Left lung (tissue), 10 donors: ENCODE results near the gene DMXL2. TPM values are rescaled to one million over a fixed set of nuclear protein-coding genes. Genes with fewer than 3 reads are reported as not detected.

Experiments
- ATAC-seq: fragments of 200-7000 bp; cut with Tn5 transposase; one replicate; pipeline ENCODE4 v1.9.1; 2020; ENCODE audit warnings: moderate library complexity
- DNase-seq, 4 donors: peaks; one replicate each; pipeline ENCODE4 v3.0.0-alpha.2; 2013 to 2020
- H3K27ac ChIP-seq, 2 donors: fragments of 200-600 bp; sonication (generic) in 1 of 2; one replicate each; pipeline versions ENCODE4 v1.5.0 to v1.8.0; 2020 to 2021
- H3K27me3 ChIP-seq, 2 donors: fragments of 200-600 bp; sonication (generic) in 1 of 2; one replicate each; pipeline versions ENCODE4 v1.5.0 to v1.8.0; 2020 to 2021
- H3K36me3 ChIP-seq, 2 donors: fragments of 200-600 bp; sonication (generic) in 1 of 2; one replicate each; pipeline versions ENCODE4 v1.5.0 to v1.8.0; 2020 to 2021
- H3K4me1 ChIP-seq, 2 donors: fragments of 200-600 bp; one replicate each; pipeline ENCODE4 v1.8.0; 2021
- H3K4me3 ChIP-seq, 2 donors: fragments of 200-600 bp; sonication (generic) in 1 of 2; one replicate each; pipeline versions ENCODE4 v1.5.0 to v1.8.0; 2020 to 2021; ENCODE audit warnings: mild to moderate bottlenecking in 1 of 2
- H3K9me3 ChIP-seq, 2 donors: fragments of 200-600 bp; sonication (generic) in 1 of 2; one replicate each; pipeline versions ENCODE4 v1.5.0 to v1.8.0; 2020 to 2021
- CTCF ChIP-seq, 2 donors: fragments of 200-600 bp; sonication (generic) in 1 of 2; IDR thresholded peaks; one replicate each; pipeline versions ENCODE4 v1.5.0 to v1.8.0; 2021; ENCODE audit warnings: antibody characterized with exemption in 2 of 2
- intact Hi-C, 2 donors: fragments of 100-400 bp; cut with DNase I; formaldehyde crosslinking; loops; one replicate each; pipeline versions ENCODE4 v1.11.2 to v1.14.2; 2022
- polyA plus RNA-seq, 6 donors: library from polyadenylated mRNA; unstranded; fragments of 120-200 nt; gene quantifications; one replicate each; pipeline ENCODE4 v1.2.1, GENCODE V29; 2013; ENCODE audit not compliant: insufficient read length in 6 of 6
- total RNA-seq, 2 donors: library from RNA; stranded (reverse); fragmentation: NEBNext Ultra II Directional; extraction: Animal tissue kit (Norgen Biotek cat#: 25700); gene quantifications; one replicate each; pipeline ENCODE4 v1.2.1, GENCODE V29; 2021
- donor health status: DM: no; HTN: yes; CAD: no.
- donor health status: DM: no; HTN: no; CAD: no.

DMXL2 gene
- total and polyA plus RNA-seq, 8 donors: 38.7 to 96.5 (median 79.2) TPM

GRCh38 chr15:51558876-51559275, 63.7 kb downstream of the DMXL2 start:
- intact Hi-C loops: no loop called here
- Histone ChIP-seq H3K9me3 (no peaks in the 10 kb centered on the region), H3K27ac (peak overlapping the region in 1 of 2 donors; percentile 66), H3K27me3 (no peaks in the 10 kb centered on the region), H3K4me3 (no peak overlapping the region), H3K36me3 (peaks cover 0 to 17% of the 10 kb centered on the region in 2 donors), H3K4me1 (peaks cover 0 to 24% of the 10 kb centered on the region in 2 donors)
- TF ChIP-seq CTCF (IDR thresholded peaks at IDR 0.05): no peak
- no peak for DNase-seq
- no peak for ATAC-seq

GRCh38 chr15:51558411-51558810, 64.2 kb downstream of the DMXL2 start:
- H3K4me1 ChIP-seq: peaks cover 0 to 24% of the 10 kb centered on the region in 2 donors
- H3K9me3 ChIP-seq: no peaks in the 10 kb centered on the region
- no peak for TF ChIP-seq CTCF (IDR thresholded peaks at IDR 0.05)
- H3K4me3 ChIP-seq: no peak overlapping the region
- peak overlapping the region in 1 of 2 donors; percentile 66 for H3K27ac ChIP-seq
- H3K27me3 ChIP-seq: no peaks in the 10 kb centered on the region
- intact Hi-C loops: no loop called here
- no peak for DNase-seq
- peaks cover 0 to 17% of the 10 kb centered on the region in 2 donors for H3K36me3 ChIP-seq
- ATAC-seq: no peak

GRCh38 chr15:51550841-51551240, 71.7 kb downstream of the DMXL2 start:
- Histone ChIP-seq H3K27ac (no peak overlapping the region), H3K27me3 (no peaks in the 10 kb centered on the region), H3K36me3 (peaks cover 0 to 9% of the 10 kb centered on the region in 2 donors), H3K9me3 (no peaks in the 10 kb centered on the region), H3K4me1 (no peaks in the 10 kb centered on the region), H3K4me3 (no peak overlapping the region)
- no peak for ATAC-seq
- no peak for TF ChIP-seq CTCF (IDR thresholded peaks at IDR 0.05)
- no peak for DNase-seq
- intact Hi-C loops: no loop called here

- Histone ChIP-seq H3K27me3 (no peaks in the 10 kb centered on the region), H3K27ac (no peak overlapping the region), H3K36me3 (peaks cover 0 to 22% of the 10 kb centered on the region in 2 donors), H3K9me3 (no peaks in the 10 kb centered on the region), H3K4me3 (no peak overlapping the region), H3K4me1 (no peaks in the 10 kb centered on the region)
- DNase-seq: no peak
- no peak for TF ChIP-seq CTCF (IDR thresholded peaks at IDR 0.05)
- ATAC-seq: no peak
- intact Hi-C loops: no loop called here
Measured at GRCh38 chr15:51547656-51548055, 74.9 kb downstream of the DMXL2 start.

GRCh38 chr15:51536965-51537574, 85.5 kb downstream of the DMXL2 start:
- Histone ChIP-seq H3K4me3 (no peak overlapping the region), H3K27me3 (no peaks in the 10 kb centered on the region), H3K36me3 (peaks cover 0 to 47% of the 10 kb centered on the region in 2 donors), H3K9me3 (no peaks in the 10 kb centered on the region), H3K4me1 (no peaks in the 10 kb centered on the region), H3K27ac (no peak overlapping the region)
- TF ChIP-seq CTCF (IDR thresholded peaks at IDR 0.05): peak; percentile 19 to 26
- DNase-seq (peak in 1 of 4 donors; percentile 1), ATAC-seq (no peak)
- intact Hi-C loops: no loop called here
